CD8-positive, alpha-beta memory T cell (primary cell): ENCODE results near the gene FHIT. TPM values are rescaled to one million over a fixed set of nuclear protein-coding genes. Genes with fewer than 3 reads are reported as not detected.

Experiments used
- CTCF ChIA-PET: fragments of 350-600 bp; sonication (Branson Sonifier 250); formaldehyde crosslinking; loops from one replicate; lab custom pipeline; 2021; ENCODE audit warnings: antibody characterized with exemption; lab: Charles Lee
- POLR2A ChIA-PET: fragments of 350-600 bp; sonication (Branson Sonifier 250); formaldehyde crosslinking; loops from one replicate; lab custom pipeline; 2021; ENCODE audit warnings: antibody characterized with exemption; lab: Charles Lee
- DNase-seq, 5 donors: peaks; one replicate each; pipeline versions ENCODE4 v3.0.0 to v3.0.0-alpha.2; 2020 to 2022; ENCODE audit warnings: mixed read lengths in 1 of 5
- H3K27ac ChIP-seq: one replicate; pipeline ENCODE4 v1.7.0; 2013; ENCODE audit warnings: low read depth, mild to moderate bottlenecking, low read length, moderate library complexity
- H3K27me3 ChIP-seq: 2 replicates; pipeline ENCODE4 v1.7.0; 2013; ENCODE audit warnings: low read length, mild to moderate bottlenecking; ENCODE audit not compliant: insufficient read depth, poor library complexity, severe bottlenecking
- H3K36me3 ChIP-seq: 2 replicates; pipeline ENCODE4 v1.7.0; 2013; ENCODE audit warnings: mild to moderate bottlenecking, low read length, moderate library complexity; ENCODE audit not compliant: insufficient read depth
- H3K4me1 ChIP-seq: 2 replicates; pipeline ENCODE4 v1.7.0; 2013; ENCODE audit warnings: mild to moderate bottlenecking, low read length, moderate library complexity; ENCODE audit not compliant: insufficient read depth
- H3K4me3 ChIP-seq: 2 replicates; pipeline ENCODE4 v1.7.0; 2013; ENCODE audit warnings: mild to moderate bottlenecking, low read length
- H3K9me3 ChIP-seq: 2 replicates; pipeline ENCODE4 v1.7.0; 2013; ENCODE audit warnings: mild to moderate bottlenecking, low read length
- H3K27ac Mint-ChIP-seq, 8 donors: one replicate each; pipeline ENCODE4 v1.8.0; 2020 to 2021; ENCODE audit warnings: mixed read lengths in 8 of 8, mild to moderate bottlenecking in 6 of 8, inconsistent platforms in 3 of 8, moderate library complexity in 3 of 8
- H3K27me3 Mint-ChIP-seq, 2 donors: one replicate each; pipeline ENCODE4 v1.8.0; 2020 to 2021; ENCODE audit warnings: mixed read lengths in 2 of 2, mild to moderate bottlenecking in 1 of 2, moderate library complexity in 1 of 2
- H3K36me3 Mint-ChIP-seq, 3 donors: one replicate each; pipeline ENCODE4 v1.8.0; 2020 to 2021; ENCODE audit warnings: mixed read lengths in 3 of 3, inconsistent platforms in 1 of 3, mild to moderate bottlenecking in 1 of 3
- H3K4me1 Mint-ChIP-seq, 3 donors: one replicate each; pipeline ENCODE4 v1.8.0; 2020 to 2021; ENCODE audit warnings: mixed read lengths in 3 of 3, inconsistent platforms in 1 of 3, mild to moderate bottlenecking in 1 of 3
- H3K4me3 Mint-ChIP-seq, 7 donors: one replicate each; pipeline ENCODE4 v1.8.0; 2020 to 2021; ENCODE audit warnings: mixed read lengths in 7 of 7, mild to moderate bottlenecking in 6 of 7, moderate library complexity in 4 of 7, inconsistent platforms in 2 of 7
- H3K9me3 Mint-ChIP-seq, 5 donors: one replicate each; pipeline ENCODE4 v1.8.0; 2020 to 2022; ENCODE audit warnings: mixed read lengths in 5 of 5, mild to moderate bottlenecking in 3 of 5, moderate library complexity in 2 of 5, inconsistent platforms in 1 of 5
- polyA plus RNA-seq: library from polyadenylated mRNA; unstranded; fragments of 300-500 nt; fragmentation: Illumina TruSeq; gene quantifications from one replicate; pipeline ENCODE4 v1.2.3, GENCODE V29; 2021
- total RNA-seq, 2 experiments: library from RNA; stranded (reverse); gene quantifications; one replicate each; pipeline ENCODE4 v1.2.3, GENCODE V29; 2021

The FHIT gene
- total and polyA plus RNA-seq, 3 experiments from 2014 or later, result 4.1 to 7.4 (median 4.2) TPM

- H3K36me3 Mint-ChIP-seq, result peaks cover 0 to 1% (median 0%) of the 10 kb centered on the region in 3 donors
- no peak for DNase-seq
- H3K27ac Mint-ChIP-seq, result no peak overlapping the region
- H3K36me3 ChIP-seq, result no peaks in the 10 kb centered on the region
- ChIA-PET CTCF (no interaction called here), POLR2A (no interaction called here)
- H3K27me3 ChIP-seq, result no peaks in the 10 kb centered on the region
- peaks cover 0 to 2% (median 0%) of the 10 kb centered on the region in 5 donors for H3K9me3 Mint-ChIP-seq
- no peaks in the 10 kb centered on the region for H3K4me1 ChIP-seq
- H3K27ac ChIP-seq, result no peak overlapping the region
- no peak overlapping the region for H3K4me3 ChIP-seq
- no peaks in the 10 kb centered on the region for H3K4me1 Mint-ChIP-seq
- no peaks in the 10 kb centered on the region for H3K9me3 ChIP-seq
- no peaks in the 10 kb centered on the region for H3K27me3 Mint-ChIP-seq
- no peak overlapping the region for H3K4me3 Mint-ChIP-seq
Measured at GRCh38 chr3:60514085-60514649, 737.1 kb downstream of the FHIT start.

GRCh38 chr3:60513241-60513640 is 738.0 kb downstream of the FHIT start:
- no peaks in the 10 kb centered on the region for H3K27me3 Mint-ChIP-seq
- Histone ChIP-seq H3K27me3 (no peaks in the 10 kb centered on the region), H3K4me1 (no peaks in the 10 kb centered on the region), H3K9me3 (no peaks in the 10 kb centered on the region), H3K4me3 (no peak overlapping the region), H3K36me3 (no peaks in the 10 kb centered on the region), H3K27ac (no peak overlapping the region)
- CTCF ChIA-PET, result no interaction called here
- peaks cover 0 to 1% (median 0%) of the 10 kb centered on the region in 3 donors for H3K36me3 Mint-ChIP-seq
- H3K27ac Mint-ChIP-seq, result no peak overlapping the region
- POLR2A ChIA-PET, result no interaction called here
- no peaks in the 10 kb centered on the region for H3K4me1 Mint-ChIP-seq
- peaks cover 0 to 8% (median 0%) of the 10 kb centered on the region in 5 donors for H3K9me3 Mint-ChIP-seq
- no peak overlapping the region for H3K4me3 Mint-ChIP-seq
- DNase-seq, result no peak

GRCh38 chr3:60512506-60512905 is 738.7 kb downstream of the FHIT start:
- Histone ChIP-seq H3K4me3 (no peak overlapping the region), H3K27ac (no peak overlapping the region), H3K4me1 (no peaks in the 10 kb centered on the region), H3K27me3 (no peaks in the 10 kb centered on the region), H3K9me3 (no peaks in the 10 kb centered on the region), H3K36me3 (no peaks in the 10 kb centered on the region)
- H3K36me3 Mint-ChIP-seq, result peaks cover 0 to 1% (median 0%) of the 10 kb centered on the region in 3 donors
- no peak for DNase-seq
- H3K4me1 Mint-ChIP-seq, result no peaks in the 10 kb centered on the region
- H3K27ac Mint-ChIP-seq, result peak overlapping the region in 1 of 8 donors; percentile 55
- H3K27me3 Mint-ChIP-seq, result no peaks in the 10 kb centered on the region
- peaks cover 0 to 8% (median 0%) of the 10 kb centered on the region in 5 donors for H3K9me3 Mint-ChIP-seq
- no peak overlapping the region for H3K4me3 Mint-ChIP-seq
- ChIA-PET CTCF (no interaction called here), POLR2A (no interaction called here)

- Histone ChIP-seq H3K9me3 (no peaks in the 10 kb centered on the region), H3K27ac (no peak overlapping the region), H3K4me1 (no peaks in the 10 kb centered on the region), H3K27me3 (no peaks in the 10 kb centered on the region), H3K36me3 (no peaks in the 10 kb centered on the region), H3K4me3 (no peak overlapping the region)
- DNase-seq, result no peak
- Mint-ChIP-seq H3K27me3 (no peaks in the 10 kb centered on the region), H3K9me3 (peaks cover 0 to 8% (median 0%) of the 10 kb centered on the region in 5 donors), H3K4me3 (no peak overlapping the region), H3K36me3 (peaks cover 0 to 1% (median 0%) of the 10 kb centered on the region in 3 donors), H3K4me1 (no peaks in the 10 kb centered on the region), H3K27ac (no peak overlapping the region)
- ChIA-PET CTCF (no interaction called here), POLR2A (no interaction called here)
Measured at GRCh38 chr3:60509471-60509870, 741.8 kb downstream of the FHIT start.

GRCh38 chr3:60504827-60505457 is 746.3 kb downstream of the FHIT start:
- Histone ChIP-seq H3K4me1 (no peaks in the 10 kb centered on the region), H3K27ac (no peak overlapping the region), H3K36me3 (no peaks in the 10 kb centered on the region), H3K9me3 (no peaks in the 10 kb centered on the region), H3K4me3 (no peak overlapping the region), H3K27me3 (no peaks in the 10 kb centered on the region)
- Mint-ChIP-seq H3K9me3 (peaks cover 0 to 17% (median 3%) of the 10 kb centered on the region in 5 donors), H3K36me3 (no peaks in the 10 kb centered on the region), H3K4me1 (no peaks in the 10 kb centered on the region), H3K4me3 (no peak overlapping the region), H3K27me3 (no peaks in the 10 kb centered on the region), H3K27ac (no peak overlapping the region)
- ChIA-PET POLR2A (no interaction called here), CTCF (no interaction called here)
- no peak for DNase-seq

- Mint-ChIP-seq H3K4me1 (no peaks in the 10 kb centered on the region), H3K9me3 (peaks cover 0 to 9% (median 3%) of the 10 kb centered on the region in 5 donors), H3K27me3 (no peaks in the 10 kb centered on the region), H3K4me3 (no peak overlapping the region), H3K36me3 (no peaks in the 10 kb centered on the region), H3K27ac (no peak overlapping the region)
- ChIA-PET POLR2A (no interaction called here), CTCF (no interaction called here)
- no peaks in the 10 kb centered on the region for H3K36me3 ChIP-seq
- H3K9me3 ChIP-seq, result no peaks in the 10 kb centered on the region
- no peaks in the 10 kb centered on the region for H3K4me1 ChIP-seq
- no peak overlapping the region for H3K27ac ChIP-seq
- DNase-seq, result no peak
- no peaks in the 10 kb centered on the region for H3K27me3 ChIP-seq
- no peak overlapping the region for H3K4me3 ChIP-seq
Measured at GRCh38 chr3:60501314-60501713, 749.9 kb downstream of the FHIT start.

GRCh38 chr3:60497902-60498301 is 753.4 kb downstream of the FHIT start:
- Mint-ChIP-seq H3K36me3 (no peaks in the 10 kb centered on the region), H3K4me3 (no peak overlapping the region), H3K9me3 (peaks cover 0 to 9% (median 3%) of the 10 kb centered on the region in 5 donors), H3K27ac (no peak overlapping the region), H3K27me3 (no peaks in the 10 kb centered on the region), H3K4me1 (no peaks in the 10 kb centered on the region)
- no peak overlapping the region for H3K4me3 ChIP-seq
- H3K9me3 ChIP-seq, result no peaks in the 10 kb centered on the region
- CTCF ChIA-PET, result no interaction called here
- H3K27ac ChIP-seq, result no peak overlapping the region
- no peaks in the 10 kb centered on the region for H3K36me3 ChIP-seq
- DNase-seq, result no peak
- POLR2A ChIA-PET, result no interaction called here
- no peaks in the 10 kb centered on the region for H3K27me3 ChIP-seq
- no peaks in the 10 kb centered on the region for H3K4me1 ChIP-seq

GRCh38 chr3:60490992-60491391 is 760.3 kb downstream of the FHIT start:
- H3K27me3 Mint-ChIP-seq, result no peaks in the 10 kb centered on the region
- H3K27ac ChIP-seq, result no peak overlapping the region
- no peaks in the 10 kb centered on the region for H3K36me3 Mint-ChIP-seq
- H3K27ac Mint-ChIP-seq, result no peak overlapping the region
- POLR2A ChIA-PET, result no interaction called here
- H3K9me3 Mint-ChIP-seq, result peaks cover 0 to 2% (median 0%) of the 10 kb centered on the region in 5 donors
- H3K4me1 ChIP-seq, result no peaks in the 10 kb centered on the region
- H3K4me3 ChIP-seq, result no peak overlapping the region
- no peak for DNase-seq
- no peaks in the 10 kb centered on the region for H3K36me3 ChIP-seq
- CTCF ChIA-PET, result no interaction called here
- no peaks in the 10 kb centered on the region for H3K4me1 Mint-ChIP-seq
- no peaks in the 10 kb centered on the region for H3K27me3 ChIP-seq
- H3K9me3 ChIP-seq, result no peaks in the 10 kb centered on the region
- H3K4me3 Mint-ChIP-seq, result no peak overlapping the region
